Activated CD4-positive, alpha-beta T cell treated with anti-CD3 and anti-CD28 coated beads for 48 hours (primary cell): ENCODE measurements around the gene CD2AP.
"Not testable (repeated sequence)": the region's sequence is repeated elsewhere in the genome, so short reads cannot be mapped to it uniquely, and the experiment has no call there.

Experiments used
- DNase-seq: peaks from one replicate; pipeline ENCODE4 v3.0.0-alpha.2; 2020

Gene CD2AP, protein sequence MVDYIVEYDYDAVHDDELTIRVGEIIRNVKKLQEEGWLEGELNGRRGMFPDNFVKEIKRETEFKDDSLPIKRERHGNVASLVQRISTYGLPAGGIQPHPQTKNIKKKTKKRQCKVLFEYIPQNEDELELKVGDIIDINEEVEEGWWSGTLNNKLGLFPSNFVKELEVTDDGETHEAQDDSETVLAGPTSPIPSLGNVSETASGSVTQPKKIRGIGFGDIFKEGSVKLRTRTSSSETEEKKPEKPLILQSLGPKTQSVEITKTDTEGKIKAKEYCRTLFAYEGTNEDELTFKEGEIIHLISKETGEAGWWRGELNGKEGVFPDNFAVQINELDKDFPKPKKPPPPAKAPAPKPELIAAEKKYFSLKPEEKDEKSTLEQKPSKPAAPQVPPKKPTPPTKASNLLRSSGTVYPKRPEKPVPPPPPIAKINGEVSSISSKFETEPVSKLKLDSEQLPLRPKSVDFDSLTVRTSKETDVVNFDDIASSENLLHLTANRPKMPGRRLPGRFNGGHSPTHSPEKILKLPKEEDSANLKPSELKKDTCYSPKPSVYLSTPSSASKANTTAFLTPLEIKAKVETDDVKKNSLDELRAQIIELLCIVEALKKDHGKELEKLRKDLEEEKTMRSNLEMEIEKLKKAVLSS

DNA sequence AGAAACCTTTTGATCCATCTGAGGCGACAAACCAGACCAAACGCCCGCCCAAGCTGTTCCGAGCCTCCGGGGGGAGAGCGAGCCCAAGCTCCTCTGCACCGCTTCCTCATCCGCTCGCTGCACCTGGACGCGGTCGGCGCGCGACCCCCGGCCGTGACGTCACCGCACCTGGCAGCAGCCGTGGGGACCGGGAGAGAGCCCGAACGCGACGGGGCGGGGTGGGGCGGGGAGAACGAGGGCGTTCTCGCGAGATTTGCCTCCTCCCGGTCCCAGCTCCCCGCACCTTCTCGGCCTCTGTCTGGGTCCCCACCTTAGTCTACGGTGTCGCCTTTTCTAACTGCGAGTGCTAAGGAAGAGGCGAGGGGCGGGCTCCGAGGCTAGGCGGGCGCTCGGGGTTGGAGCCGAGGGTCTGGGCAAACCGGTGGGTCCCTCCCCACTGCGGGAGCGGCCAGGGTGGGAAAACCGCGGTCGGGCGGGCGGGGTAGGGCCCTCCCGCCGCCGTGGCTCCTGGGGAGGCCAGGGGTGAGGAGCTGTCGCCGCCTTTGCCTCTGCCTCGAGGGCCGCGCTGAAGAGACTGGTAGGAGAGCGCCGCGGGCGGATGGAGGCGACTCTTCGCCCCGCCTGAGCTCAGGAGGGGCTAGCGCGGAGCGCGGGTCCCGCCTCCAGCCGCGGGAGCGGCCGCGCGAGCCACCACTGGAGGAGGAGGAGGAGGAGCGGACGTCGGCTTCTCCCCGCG is at the start of gene CD2AP:
Gene CD2AP (plus strand): TSS at position 293 of the 736 bp plus-strand sequence. CDS start 456 bp downstream, outside the sequence.
- DNase-seq = peak; percentile 87

DNA sequence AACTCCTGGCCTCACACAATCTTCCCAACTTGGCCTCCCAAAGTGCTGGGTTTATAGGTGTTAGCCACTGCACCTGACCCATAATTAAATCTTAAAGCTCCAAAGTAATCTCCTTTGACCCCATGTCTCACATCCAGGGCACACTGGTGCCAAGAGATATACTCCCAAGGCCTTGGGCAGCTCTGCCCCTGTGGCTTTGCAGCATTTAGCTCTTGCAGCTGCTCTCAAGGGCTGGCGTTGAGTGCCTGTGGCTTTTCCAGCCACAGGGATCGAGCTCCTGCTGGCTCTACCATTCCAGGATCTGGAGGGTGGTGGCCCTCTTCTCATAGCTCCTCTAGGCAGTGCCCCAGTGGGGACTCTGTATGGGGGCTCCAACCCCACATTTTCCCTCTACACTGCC is 49.3 kb upstream of the CD2AP start:
- DNase-seq = no peak

DNA sequence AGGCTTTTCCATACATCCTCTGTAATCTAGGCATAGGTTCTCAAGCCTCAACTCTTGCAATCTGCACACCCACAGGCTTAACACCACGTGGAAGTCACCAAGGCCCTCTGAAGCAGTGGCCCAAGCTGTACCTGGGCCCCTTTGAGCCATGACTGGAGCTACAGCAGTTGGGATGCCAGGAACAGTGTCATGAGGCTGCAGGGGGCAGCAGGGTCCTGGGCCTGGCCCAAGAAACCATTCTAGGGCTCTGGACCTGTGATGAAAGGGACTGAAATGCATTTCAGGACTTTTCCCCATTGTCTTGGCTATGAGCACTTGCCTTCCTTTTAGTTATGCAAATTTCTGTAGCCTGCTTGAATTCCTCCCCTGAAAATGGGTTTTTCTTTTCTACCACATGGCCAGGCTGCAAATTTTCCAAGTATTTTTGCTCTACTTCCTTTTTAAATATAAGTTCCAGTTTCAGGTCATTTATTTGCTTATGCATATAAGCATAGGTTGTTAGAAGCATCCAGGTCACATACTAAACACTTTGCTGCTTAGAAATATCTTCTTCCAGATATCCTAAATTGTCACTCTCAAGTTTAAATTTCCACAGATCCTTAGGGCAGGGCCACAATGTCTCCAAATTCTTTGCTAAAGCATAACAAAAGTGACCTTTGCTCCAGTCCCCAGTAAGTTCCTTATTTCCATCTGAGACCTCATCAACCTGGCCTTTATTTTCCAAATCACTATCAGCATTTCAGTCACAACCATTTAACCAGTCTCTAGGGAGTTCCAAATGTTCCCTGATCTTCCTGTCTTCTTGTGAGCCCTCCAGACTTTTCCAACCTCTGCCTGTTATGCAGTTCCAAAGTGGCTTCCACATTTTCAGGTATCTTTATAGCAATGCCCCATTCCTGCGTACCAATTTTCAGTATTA is 48.6 kb upstream of the CD2AP start:
- no peak for DNase-seq

DNA sequence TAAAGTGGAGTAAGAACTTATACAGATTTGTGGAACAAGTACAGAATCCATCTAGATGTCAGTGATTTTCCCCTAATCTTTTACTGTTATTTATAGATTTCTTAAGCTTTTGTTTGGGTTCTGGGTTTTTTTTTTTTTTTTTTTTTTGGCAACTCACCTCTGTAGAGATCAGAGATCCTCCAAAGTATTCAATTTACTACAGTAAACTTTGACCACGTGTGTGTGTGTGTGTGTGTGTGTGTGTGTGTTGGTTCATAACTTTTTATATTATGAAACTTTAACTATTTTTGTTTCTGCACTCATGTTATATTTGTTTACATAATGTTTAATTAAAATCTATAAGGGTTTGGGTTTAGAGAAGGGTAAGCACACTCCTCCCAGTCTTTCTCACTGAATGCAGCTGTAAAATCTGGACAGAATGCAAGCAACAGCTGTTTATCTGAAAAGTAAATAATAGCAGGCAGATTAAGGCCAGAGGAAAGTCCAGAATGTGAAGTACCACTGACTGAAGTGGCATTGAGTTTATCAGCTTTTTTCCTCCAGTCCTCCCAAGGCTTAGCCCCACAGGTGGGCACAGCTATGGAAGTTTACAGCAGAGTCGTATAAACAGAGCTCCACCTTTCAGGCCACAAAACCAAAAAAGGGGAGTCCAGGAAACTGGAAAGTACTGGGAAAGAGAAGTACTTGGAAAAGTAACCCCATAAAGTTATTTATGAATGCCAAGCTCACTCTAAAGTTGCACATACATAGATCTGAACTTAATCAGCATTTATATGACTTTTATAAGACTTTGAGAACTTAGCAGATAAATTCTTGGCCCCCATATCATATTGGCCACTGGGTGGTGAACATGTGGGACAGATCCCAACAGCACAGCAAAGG is 43.0 kb upstream of the CD2AP start:
- no peak for DNase-seq

DNA sequence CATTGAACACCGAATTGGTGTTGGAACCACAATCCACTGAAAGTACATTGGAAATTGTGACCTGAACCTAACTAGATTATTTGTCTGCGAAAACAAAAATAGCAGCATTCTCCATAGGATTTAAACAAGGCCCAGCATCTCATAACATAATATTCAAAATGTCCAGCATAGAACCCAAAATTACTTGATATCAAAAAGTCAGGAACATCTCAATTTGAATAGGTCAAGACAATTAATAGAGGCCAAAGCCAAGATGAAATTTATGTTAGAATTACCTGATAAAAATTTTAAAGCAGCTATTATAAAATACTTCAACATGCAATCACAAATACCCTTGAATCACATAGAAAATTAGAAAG is 42.4 kb upstream of the CD2AP start:
- DNase-seq = no peak

DNA sequence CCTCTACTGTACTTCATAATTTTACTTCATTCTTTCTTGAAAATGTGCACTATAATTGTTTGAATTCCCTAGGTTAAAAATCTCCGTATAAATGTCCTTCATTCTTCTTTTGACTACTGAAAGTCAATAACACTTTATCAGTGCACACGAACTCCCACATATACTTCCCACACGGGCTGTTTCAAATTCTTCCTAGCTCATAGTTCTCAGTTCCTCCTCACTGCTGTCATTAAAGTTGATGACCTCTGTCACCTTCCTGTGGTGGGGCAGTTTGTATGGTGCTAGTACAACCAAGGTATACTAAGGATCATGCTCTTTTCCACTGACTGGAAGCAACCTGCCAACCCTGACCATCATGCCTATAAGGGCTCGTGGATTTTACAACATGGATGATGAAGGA is 40.0 kb upstream of the CD2AP start:
- DNase-seq = no peak

DNA sequence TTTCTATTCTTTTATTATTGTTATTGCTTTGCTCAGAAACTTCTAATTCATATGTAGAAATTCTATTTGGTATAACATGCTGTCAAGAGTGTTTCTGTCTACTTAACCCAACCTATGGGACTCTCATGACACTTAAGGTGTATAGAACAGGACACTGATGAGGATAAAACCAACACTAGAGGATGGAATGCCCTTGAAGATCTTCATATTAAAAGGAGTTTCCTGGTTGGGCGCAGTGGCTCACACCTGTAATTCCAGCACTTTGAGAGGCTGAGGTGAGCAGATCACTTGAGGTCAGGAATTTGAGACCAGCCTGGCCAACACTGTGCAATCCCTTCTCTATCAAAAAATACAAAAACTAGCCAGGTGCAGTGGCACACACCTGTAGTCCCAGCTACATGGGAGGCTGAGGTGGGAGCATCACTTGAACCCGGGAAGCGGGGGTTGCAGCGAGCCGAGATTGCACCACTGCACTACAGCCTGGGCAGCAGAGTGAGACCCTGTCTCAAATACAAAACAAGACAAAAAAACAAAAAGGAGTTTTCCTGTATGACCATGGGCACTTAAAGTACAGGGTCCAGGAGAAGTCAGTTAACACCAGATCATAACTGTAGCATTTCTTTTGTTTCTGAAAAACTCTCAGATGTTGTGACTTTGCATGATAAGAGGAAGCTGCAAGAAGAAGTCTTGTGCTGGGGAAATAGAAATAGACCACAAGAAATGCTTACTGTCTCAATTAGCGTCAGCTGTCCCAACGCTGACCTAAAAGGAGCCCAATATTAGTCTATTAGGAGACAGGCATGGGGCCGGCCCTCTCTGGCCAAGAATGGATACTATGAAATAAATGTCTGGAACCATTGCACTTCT is 38.9 kb upstream of the CD2AP start:
- DNase-seq = no peak

DNA sequence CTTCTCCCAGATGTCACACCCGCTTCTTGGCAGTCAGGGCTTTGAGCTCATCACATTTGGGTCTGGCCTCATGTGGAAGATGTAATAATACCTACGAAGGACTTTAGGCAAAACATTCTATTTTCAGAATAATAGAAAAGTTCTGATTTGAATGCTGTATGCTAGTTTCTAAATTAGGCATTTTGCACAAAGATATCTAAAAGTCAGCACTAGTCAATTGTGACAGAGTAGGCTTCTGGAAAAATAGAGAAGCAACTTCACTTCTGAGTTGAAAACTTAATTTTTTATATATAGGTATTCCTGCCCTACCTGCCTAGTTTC is 38.3 kb upstream of the CD2AP start:
- DNase-seq = no peak

DNA sequence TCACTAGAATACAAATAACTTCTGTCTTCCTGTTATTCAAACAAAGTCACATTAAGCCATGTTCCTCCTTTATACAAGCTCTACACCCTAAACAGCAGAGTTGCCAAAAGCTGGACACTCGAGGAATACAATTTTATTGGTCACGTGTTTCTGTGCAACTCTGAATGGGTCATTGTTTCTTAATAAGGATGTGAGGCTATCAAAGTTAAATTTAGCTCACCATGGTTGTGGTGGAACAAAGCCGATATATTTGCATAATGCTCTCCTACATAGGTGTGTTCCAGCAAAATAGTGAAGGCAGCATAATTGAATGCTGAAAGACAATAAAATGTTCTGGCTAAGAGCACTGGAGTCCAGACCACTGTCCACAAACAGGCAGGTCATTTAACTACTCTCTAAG is 36.9 kb upstream of the CD2AP start:
- DNase-seq = no peak

DNA sequence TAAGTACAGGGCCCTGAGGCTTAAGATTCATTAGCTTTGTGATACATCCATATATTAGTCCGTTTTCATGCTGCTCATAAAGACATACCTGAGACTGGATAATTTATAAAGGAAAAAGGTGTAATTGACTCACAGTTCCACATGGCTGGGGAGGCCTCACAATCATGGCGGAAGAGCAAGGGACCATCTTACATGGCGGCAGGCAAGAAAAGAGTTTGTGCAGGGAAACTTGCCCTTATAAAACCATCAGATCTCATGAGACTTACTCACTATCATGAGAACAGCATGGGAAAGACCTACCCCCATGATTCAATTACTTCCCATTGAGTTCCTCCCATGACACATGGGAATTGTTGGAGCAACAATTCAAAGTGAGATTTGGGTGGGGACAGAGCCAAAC is 32.6 kb upstream of the CD2AP start:
- DNase-seq = not testable (repeated sequence)

DNA sequence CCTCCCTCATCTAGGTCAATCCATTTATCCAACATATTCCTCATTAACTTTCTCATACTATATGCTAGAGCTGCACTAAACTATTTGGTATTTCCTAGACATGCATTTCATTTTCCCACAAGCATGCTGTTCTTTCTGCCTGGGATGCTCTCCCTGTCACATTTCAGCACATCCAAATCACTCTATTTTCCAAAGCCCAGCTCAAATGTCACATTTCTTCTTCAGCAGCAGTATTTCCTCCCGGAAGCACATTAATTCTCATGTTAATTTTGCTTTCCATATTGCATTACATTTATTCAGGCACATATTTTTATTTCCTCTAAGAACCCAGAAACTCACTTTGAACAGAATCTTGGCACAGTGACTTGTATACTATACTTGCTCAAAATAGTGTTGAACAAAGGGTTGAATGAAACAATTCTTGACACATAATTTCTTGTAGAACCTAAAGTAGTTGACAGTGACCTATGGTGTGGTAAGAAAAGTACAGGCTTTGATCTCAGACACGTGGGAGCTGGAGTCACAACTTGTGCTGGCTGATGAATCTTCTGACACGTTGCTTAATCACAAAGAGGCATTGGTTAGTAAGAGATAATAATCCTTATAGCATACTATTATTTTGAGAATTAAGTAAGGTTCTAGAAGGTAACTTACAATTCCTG is 30.8 kb upstream of the CD2AP start:
- DNase-seq = peak; percentile 7

DNA sequence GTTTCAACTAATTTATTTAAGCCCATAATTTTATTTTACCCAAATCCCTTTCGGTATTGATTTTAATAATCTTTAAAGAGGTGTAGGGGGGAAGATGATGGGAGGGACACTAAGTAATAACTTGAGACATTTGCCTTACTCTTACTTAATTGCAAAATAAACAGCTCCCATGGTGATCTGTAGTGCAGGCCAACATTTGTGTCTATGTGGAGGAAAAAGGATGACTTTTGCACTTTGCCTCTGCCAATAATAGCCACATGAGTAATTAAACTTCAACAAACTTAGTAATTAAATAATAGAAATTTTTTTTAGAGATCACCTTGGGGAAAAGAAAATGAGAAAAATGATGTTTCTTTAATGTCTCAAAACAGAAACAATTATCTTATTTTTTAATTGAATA is 29.9 kb upstream of the CD2AP start:
- no peak for DNase-seq

DNA sequence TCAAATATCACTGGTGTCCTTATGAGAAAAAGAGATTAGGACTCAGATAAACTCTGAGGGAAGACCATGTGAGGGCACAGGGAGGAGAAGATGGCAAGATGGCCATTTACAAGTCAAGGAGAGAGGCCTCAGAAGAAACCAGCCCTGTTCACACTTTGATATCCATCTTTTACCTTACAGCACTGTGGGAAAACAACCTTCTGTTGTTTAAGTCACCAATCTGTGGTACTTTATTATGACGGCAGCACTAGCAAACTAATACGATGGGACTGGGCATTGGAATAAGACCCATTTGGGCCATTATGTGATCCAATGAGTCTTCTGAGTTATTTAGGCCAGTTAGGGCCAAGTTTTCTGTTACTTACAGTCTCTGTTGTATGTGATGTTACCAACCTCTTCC is 26.4 kb upstream of the CD2AP start:
- no peak for DNase-seq

DNA sequence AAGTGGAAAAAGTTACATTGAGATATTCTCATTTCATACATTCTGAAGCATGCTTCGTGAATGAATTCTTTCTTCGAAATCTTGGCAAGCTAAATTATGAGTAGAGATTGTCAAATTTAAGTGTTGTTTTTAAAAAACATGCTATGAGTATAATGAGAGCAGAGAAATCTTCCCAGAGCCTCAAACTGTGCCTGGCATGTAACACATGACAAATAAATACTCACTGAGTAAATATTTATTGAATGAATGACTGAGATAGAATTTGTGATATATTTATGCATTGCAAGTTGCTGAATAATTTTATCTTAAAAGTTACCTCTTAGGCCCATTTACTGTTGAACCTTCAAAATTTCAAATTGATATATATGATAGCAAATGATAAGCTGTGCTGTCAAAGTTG is 24.7 kb upstream of the CD2AP start:
- DNase-seq = no peak

DNA sequence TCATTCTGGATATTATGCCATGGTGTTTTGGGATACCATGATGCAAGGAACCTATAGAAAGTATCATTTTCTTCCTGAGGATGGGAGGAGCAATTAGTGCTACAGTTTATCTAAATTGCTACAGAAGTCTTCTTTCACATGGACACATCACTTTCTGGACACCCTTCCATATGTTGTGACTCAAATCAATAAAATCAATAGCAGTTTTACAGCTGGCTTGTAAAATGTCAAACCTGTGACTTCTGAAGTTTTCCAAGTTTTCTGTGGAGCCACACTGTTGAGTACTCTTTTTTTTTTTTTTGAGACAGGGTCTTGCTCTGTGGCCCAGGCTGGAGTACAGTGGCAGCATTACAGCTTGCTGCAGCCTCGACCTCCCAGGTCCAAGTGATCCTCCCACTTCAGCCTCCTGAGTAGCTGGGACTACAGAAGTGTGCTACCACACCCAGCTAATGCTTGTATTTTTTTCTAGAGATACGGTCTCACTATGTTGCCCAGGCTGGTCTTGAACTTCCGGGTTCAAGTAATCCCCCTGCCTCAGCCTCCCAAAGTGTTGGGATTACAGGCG is 24.1 kb upstream of the CD2AP start:
- no peak for DNase-seq

DNA sequence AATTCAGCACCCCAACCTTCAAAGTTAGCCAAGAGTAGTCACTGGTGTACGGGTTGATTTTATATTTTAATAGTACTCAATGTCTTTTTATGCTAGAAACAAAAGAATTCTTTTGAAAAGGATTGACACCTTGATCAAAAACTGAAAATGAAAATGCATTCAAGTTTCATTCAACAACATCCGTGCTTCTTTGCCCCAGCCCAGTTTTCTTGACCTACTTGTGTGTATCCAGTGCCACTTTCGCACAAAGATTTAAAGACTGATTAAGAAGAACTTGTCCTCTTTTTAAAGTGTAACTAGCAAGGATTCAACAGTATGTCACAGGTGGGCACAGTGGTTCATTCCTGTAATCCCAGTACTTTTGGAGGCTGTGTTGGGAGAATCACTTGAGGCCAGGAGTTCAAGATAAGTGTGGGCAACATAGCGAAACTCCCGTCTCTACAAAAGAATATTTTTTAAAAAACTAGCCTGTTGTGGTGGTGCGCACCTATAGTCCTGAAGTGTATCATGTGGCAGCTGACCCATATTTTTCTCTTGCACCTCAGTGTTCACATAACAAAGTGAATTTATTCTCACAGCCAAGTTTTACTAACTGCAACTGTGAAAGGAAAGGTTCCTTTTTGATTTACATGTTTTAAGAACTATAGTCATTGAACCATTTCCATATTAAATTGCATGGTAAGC is 22.7 kb upstream of the CD2AP start:
- no peak for DNase-seq

DNA sequence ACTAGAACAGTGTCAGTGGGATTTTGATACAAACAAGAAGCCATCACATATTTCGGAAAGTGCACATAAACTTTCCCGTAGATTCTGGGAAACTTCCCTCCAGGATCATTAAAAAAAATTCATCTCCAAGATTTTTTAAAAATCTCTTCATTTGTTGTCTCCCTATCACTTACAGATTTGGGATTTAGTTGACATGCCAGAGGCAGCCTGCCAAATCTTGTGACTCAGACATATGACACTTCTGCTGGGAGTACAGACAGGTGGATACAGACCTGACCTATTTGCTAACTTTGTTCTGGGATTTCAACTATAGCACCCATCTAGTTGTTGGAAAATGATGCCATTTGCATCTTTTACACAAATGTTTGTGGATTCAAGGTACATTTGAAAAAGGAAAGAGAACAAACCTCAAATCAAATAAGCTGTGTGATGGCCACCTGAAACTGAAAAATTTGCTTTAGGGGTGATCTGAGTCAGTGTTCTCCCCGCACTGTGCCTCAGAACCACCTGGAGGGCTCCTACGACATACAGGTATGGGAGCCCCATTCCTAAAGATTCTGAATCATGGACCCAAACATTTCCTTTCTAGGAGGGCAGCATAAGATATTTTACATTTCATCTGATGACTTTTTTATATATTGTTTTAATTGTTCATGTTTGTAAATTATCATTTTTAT is 21.9 kb upstream of the CD2AP start:
- no peak for DNase-seq

DNA sequence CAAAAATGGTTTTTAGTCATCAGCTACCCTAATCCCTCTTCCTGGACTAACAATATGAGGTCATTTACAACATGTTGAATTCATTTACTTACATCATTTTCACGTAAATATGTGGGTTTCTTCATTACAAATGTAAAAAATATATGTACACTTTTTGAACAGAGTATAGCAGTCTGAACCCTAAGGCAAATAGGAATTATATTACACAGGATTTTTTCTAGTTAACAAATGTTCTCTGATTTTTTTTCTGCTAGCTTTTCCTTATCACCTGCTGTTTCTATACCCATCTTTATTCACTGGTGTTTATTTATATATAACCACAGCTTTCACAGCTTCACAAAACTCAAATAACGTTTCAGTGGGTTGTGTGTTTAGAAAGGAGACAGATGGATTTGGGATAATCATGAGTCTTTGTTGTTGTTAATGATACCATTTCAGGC is 21.0 kb upstream of the CD2AP start:
- no peak for DNase-seq

DNA sequence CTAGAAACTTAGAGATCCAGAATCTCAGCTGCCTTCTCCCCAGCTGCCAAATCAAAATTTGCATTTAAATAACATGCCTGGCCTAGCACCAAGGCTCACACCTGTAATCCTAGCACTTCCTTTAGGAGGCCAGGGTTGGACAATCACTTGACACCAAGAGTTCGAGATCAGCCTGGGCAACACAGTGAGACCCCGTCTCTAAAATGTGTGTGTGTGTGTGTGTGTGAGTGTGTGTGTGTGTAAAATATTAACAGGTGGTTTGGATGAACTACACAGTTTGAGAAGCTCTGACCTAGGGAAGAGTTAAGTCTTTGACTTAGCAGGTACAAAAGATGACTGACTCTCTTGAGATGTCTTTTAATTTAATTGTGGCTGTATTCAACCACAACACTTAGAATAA is 20.2 kb upstream of the CD2AP start:
- DNase-seq = no peak
